Right atrium auricular region (tissue), 2 donors: Measurements from ENCODE around the gene SPATA6L. TPM values are rescaled to one million over a fixed set of nuclear protein-coding genes. Genes with fewer than 3 reads are reported as not detected.

ENCODE experiments used
- DNase-seq: peaks from one replicate; pipeline ENCODE4 v3.0.0-alpha.2; 2019; ENCODE audit warnings: low spot score
- H3K27ac ChIP-seq, 2 donors: fragments of 200-600 bp; sonication (generic); 1 replicate in 1 of 2; 2 replicates in 1 of 2; pipeline ENCODE4 v1.5.1; 2016 to 2019
- H3K27me3 ChIP-seq, 2 donors: fragments of 200-600 bp; sonication (generic); one replicate each; pipeline versions ENCODE4 v1.5.1 to v1.6.0; 2017 to 2019
- H3K36me3 ChIP-seq: fragments of 200-600 bp; sonication (generic); one replicate; pipeline ENCODE4 v1.5.1; 2016
- H3K4me1 ChIP-seq, 2 donors: fragments of 200-600 bp; sonication (generic); one replicate each; pipeline versions ENCODE4 v1.5.1 to v1.6.0; 2017 to 2019
- H3K4me3 ChIP-seq, 2 donors: fragments of 200-600 bp; sonication (generic); 1 replicate in 1 of 2; 2 replicates in 1 of 2; pipeline ENCODE4 v1.5.1; 2017 to 2019; ENCODE audit warnings: mild to moderate bottlenecking in 1 of 2, moderate library complexity in 1 of 2
- H3K9me3 ChIP-seq, 2 donors: fragments of 200-600 bp; sonication (generic); one replicate each; pipeline ENCODE4 v1.5.1; 2019
- CTCF ChIP-seq, 2 donors: fragments of 200-600 bp; sonication (generic); IDR thresholded peaks; one replicate each; pipeline ENCODE4 v1.5.1; 2019; ENCODE audit warnings: antibody characterized with exemption in 2 of 2
- total RNA-seq, 2 donors: library from RNA; depleted of rRNA; stranded (reverse); fragments of >200 nt; gene quantifications; one replicate each; pipeline ENCODE4 v1.1.0, GENCODE V29; 2016

Gene SPATA6L
- total RNA-seq, 2 donors from 2014 or later = 0.15 to 1.3 TPM

- Histone ChIP-seq H3K4me1 (no peaks in the 10 kb centered on the region), H3K9me3 (no peaks in the 10 kb centered on the region), H3K4me3 (no peak overlapping the region), H3K27me3 (no peaks in the 10 kb centered on the region), H3K36me3 (peaks cover 52% of the 10 kb centered on the region), H3K27ac (no peak overlapping the region)
- TF ChIP-seq CTCF (IDR thresholded peaks at IDR 0.05) = no peak
- DNase-seq = no peak
These were observed 39.7 kb upstream of the SPATA6L start for GRCh38 chr9:4706021-4706420.

GRCh38 chr9:4704129-4704528 lies 37.8 kb upstream of the SPATA6L start:
- H3K27ac ChIP-seq = no peak overlapping the region
- DNase-seq = no peak
- H3K4me1 ChIP-seq = no peaks in the 10 kb centered on the region
- no peaks in the 10 kb centered on the region for H3K27me3 ChIP-seq
- no peak for TF ChIP-seq CTCF (IDR thresholded peaks at IDR 0.05)
- H3K9me3 ChIP-seq = no peaks in the 10 kb centered on the region
- H3K4me3 ChIP-seq = no peak overlapping the region
- H3K36me3 ChIP-seq = peaks cover 59% of the 10 kb centered on the region

- no peaks in the 10 kb centered on the region for H3K4me1 ChIP-seq
- no peaks in the 10 kb centered on the region for H3K27me3 ChIP-seq
- no peak for TF ChIP-seq CTCF (IDR thresholded peaks at IDR 0.05)
- H3K4me3 ChIP-seq = no peak overlapping the region
- H3K9me3 ChIP-seq = no peaks in the 10 kb centered on the region
- no peak for DNase-seq
- H3K36me3 ChIP-seq = peaks cover 84% of the 10 kb centered on the region
- no peak overlapping the region for H3K27ac ChIP-seq
These were observed 35.2 kb upstream of the SPATA6L start for GRCh38 chr9:4701526-4701925.

- no peaks in the 10 kb centered on the region for H3K4me1 ChIP-seq
- no peak for TF ChIP-seq CTCF (IDR thresholded peaks at IDR 0.05)
- no peak overlapping the region for H3K27ac ChIP-seq
- no peak overlapping the region for H3K4me3 ChIP-seq
- H3K36me3 ChIP-seq = peaks cover 78% of the 10 kb centered on the region
- no peaks in the 10 kb centered on the region for H3K27me3 ChIP-seq
- no peaks in the 10 kb centered on the region for H3K9me3 ChIP-seq
- DNase-seq = no peak
These were observed 34.7 kb upstream of the SPATA6L start for GRCh38 chr9:4700932-4701331.

GRCh38 chr9:4700091-4700490 lies 33.8 kb upstream of the SPATA6L start:
- H3K36me3 ChIP-seq = peaks cover 79% of the 10 kb centered on the region
- H3K27me3 ChIP-seq = no peaks in the 10 kb centered on the region
- H3K4me3 ChIP-seq = no peak overlapping the region
- no peak for TF ChIP-seq CTCF (IDR thresholded peaks at IDR 0.05)
- no peak for DNase-seq
- no peaks in the 10 kb centered on the region for H3K9me3 ChIP-seq
- no peaks in the 10 kb centered on the region for H3K4me1 ChIP-seq
- no peak overlapping the region for H3K27ac ChIP-seq

- peaks cover 0 to 19% of the 10 kb centered on the region in 2 donors for H3K4me1 ChIP-seq
- peaks cover 34% of the 10 kb centered on the region for H3K36me3 ChIP-seq
- H3K9me3 ChIP-seq = no peaks in the 10 kb centered on the region
- no peaks in the 10 kb centered on the region for H3K27me3 ChIP-seq
- no peak for TF ChIP-seq CTCF (IDR thresholded peaks at IDR 0.05)
- no peak overlapping the region for H3K27ac ChIP-seq
- no peak overlapping the region for H3K4me3 ChIP-seq
- no peak for DNase-seq
These were observed 25.5 kb upstream of the SPATA6L start for GRCh38 chr9:4691795-4692194.
